MM.1S (cell line): ENCODE measurements around the gene FPGS.

Experiments
- DNase-seq: peaks from one replicate; pipeline ENCODE4 v3.0.0-alpha.2; 2015
- H2AFZ ChIP-seq: fragments of 300-600 bp; sonication (generic); 2 replicates; pipeline ENCODE4 v1.6.0; 2016; ENCODE audit warnings: antibody characterized with exemption, low read length
- H3F3A ChIP-seq: fragments of 300-600 bp; sonication (generic); 2 replicates; pipeline ENCODE4 v1.6.1; 2016; ENCODE audit warnings: mild to moderate bottlenecking, antibody characterized with exemption, low read length, moderate library complexity, mixed read lengths; ENCODE audit not compliant: insufficient read depth
- H3K27ac ChIP-seq: fragments of 300-600 bp; sonication (generic); 2 replicates; pipeline ENCODE4 v1.5.1; 2016; ENCODE audit warnings: mild to moderate bottlenecking, low read length
- H3K27me3 ChIP-seq: fragments of 300-600 bp; sonication (generic); replicated peaks from 2 replicates; pipeline ENCODE4 v1.6.0; 2016; ENCODE audit warnings: low read length; ENCODE audit not compliant: insufficient read depth
- H3K36me3 ChIP-seq: fragments of 300-600 bp; sonication (generic); replicated peaks from 2 replicates; pipeline ENCODE4 v1.6.1; 2016; ENCODE audit warnings: mild to moderate bottlenecking, low read length, mixed read lengths; ENCODE audit not compliant: insufficient read depth
- H3K4me1 ChIP-seq: fragments of 300-600 bp; sonication (generic); 2 replicates; pipeline ENCODE4 v1.6.1; 2016; ENCODE audit warnings: low read length, mixed read lengths
- H3K4me2 ChIP-seq: fragments of 300-600 bp; sonication (generic); 2 replicates; pipeline ENCODE4 v1.6.0; 2016; ENCODE audit warnings: low read depth, low read length
- H3K4me3 ChIP-seq: fragments of 300-600 bp; sonication (generic); 2 replicates; pipeline ENCODE4 v1.5.1; 2016; ENCODE audit warnings: low read length, mixed read lengths
- H3K79me2 ChIP-seq: fragments of 300-600 bp; sonication (generic); 2 replicates; pipeline ENCODE4 v1.6.1; 2016; ENCODE audit warnings: mixed run types, low read length, mixed read lengths
- H3K9ac ChIP-seq: fragments of 300-600 bp; sonication (generic); 2 replicates; pipeline ENCODE4 v1.6.1; 2016; ENCODE audit warnings: low read length, mixed read lengths
- H3K9me2 ChIP-seq: fragments of 300-600 bp; sonication (generic); replicated peaks from 2 replicates; pipeline ENCODE4 v1.6.1; 2016; ENCODE audit warnings: mild to moderate bottlenecking, low read length, mixed read lengths; ENCODE audit not compliant: insufficient read depth
- H3K9me3 ChIP-seq: fragments of 300-600 bp; sonication (generic); replicated peaks from 2 replicates; pipeline ENCODE4 v1.6.1; 2016; ENCODE audit warnings: mild to moderate bottlenecking, low read length, mixed read lengths; ENCODE audit not compliant: insufficient read depth
- H4K20me1 ChIP-seq: fragments of 300-600 bp; sonication (generic); 2 replicates; pipeline ENCODE4 v1.6.1; 2016; ENCODE audit warnings: mild to moderate bottlenecking, low read length, moderate library complexity, mixed read lengths; ENCODE audit not compliant: insufficient read depth
- EZH2 ChIP-seq: fragments of 300-600 bp; sonication (generic); optimal IDR thresholded peaks from 2 replicates; pipeline ENCODE3; 2017; ENCODE audit warnings: low read depth, mild to moderate bottlenecking, antibody characterized with exemption, low read length, mixed read lengths
- EZH2phosphoT487 ChIP-seq: fragments of 300-600 bp; sonication (generic); IDR thresholded peaks from 2 replicates; pipeline ENCODE4 v1.6.1; 2018; ENCODE audit warnings: antibody characterized with exemption, low read length
- TF ChIP-seq, protein P1 (sequence below): fragments of 300-600 bp; sonication (generic); IDR thresholded peaks from 2 replicates; pipeline ENCODE4 v1.5.1; 2016; ENCODE audit warnings: antibody characterized with exemption, low read length, mixed read lengths

The FPGS gene

DNA sequence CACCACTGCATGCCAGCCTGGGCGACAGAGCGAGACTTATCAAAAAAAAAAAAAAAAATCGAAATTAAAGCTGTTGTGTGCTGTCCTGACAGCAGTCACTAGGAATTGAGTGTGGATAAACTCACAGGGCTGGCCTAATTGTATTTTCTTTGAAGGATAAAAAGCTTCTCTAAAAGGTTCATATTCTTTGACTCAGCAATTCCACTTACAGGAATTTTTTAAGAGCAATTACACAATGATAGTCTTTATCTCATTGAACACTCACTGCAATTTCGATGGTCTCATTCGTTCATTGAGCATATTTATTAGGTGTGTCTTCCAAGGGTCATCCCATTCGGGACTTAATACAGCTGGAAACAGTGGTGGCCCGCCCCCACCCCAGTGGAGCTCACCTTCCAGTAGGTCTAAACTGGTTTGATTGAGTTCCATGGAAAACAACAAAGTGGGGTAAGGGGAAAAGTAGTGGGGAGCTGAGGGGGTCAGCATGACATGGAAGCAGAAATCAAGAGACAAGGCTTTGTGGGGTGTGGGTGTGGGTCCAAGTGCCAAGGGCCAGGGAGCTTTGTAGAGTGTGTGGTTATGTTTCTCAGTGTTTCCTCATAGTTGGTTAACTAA lies 10.2 kb upstream of the FPGS start:
- DNase-seq = no peak
- H3K4me2 ChIP-seq = no peak overlapping the region
- peaks cover 36% of the 10 kb centered on the region for H3F3A ChIP-seq
- H3K4me3 ChIP-seq = no peak overlapping the region
- no peaks in the 10 kb centered on the region for H3K27me3 ChIP-seq
- peaks cover 37% of the 10 kb centered on the region for H3K79me2 ChIP-seq
- no peak overlapping the region for H3K9ac ChIP-seq
- no peak overlapping the region for H2AFZ ChIP-seq
- no peaks in the 10 kb centered on the region for H3K9me3 ChIP-seq
- no peak overlapping the region for H3K27ac ChIP-seq
- H3K36me3 ChIP-seq = peaks cover 30% of the 10 kb centered on the region
- H3K9me2 ChIP-seq = no peaks in the 10 kb centered on the region
- peaks cover 23% of the 10 kb centered on the region for H4K20me1 ChIP-seq
- TF ChIP-seq EZH2 = no peak
- TF ChIP-seq EZH2phosphoT487 = no peak
- TF ChIP-seq, protein P1, sequence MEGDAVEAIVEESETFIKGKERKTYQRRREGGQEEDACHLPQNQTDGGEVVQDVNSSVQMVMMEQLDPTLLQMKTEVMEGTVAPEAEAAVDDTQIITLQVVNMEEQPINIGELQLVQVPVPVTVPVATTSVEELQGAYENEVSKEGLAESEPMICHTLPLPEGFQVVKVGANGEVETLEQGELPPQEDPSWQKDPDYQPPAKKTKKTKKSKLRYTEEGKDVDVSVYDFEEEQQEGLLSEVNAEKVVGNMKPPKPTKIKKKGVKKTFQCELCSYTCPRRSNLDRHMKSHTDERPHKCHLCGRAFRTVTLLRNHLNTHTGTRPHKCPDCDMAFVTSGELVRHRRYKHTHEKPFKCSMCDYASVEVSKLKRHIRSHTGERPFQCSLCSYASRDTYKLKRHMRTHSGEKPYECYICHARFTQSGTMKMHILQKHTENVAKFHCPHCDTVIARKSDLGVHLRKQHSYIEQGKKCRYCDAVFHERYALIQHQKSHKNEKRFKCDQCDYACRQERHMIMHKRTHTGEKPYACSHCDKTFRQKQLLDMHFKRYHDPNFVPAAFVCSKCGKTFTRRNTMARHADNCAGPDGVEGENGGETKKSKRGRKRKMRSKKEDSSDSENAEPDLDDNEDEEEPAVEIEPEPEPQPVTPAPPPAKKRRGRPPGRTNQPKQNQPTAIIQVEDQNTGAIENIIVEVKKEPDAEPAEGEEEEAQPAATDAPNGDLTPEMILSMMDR = no peak
- peaks cover 36% of the 10 kb centered on the region for H3K4me1 ChIP-seq

DNA sequence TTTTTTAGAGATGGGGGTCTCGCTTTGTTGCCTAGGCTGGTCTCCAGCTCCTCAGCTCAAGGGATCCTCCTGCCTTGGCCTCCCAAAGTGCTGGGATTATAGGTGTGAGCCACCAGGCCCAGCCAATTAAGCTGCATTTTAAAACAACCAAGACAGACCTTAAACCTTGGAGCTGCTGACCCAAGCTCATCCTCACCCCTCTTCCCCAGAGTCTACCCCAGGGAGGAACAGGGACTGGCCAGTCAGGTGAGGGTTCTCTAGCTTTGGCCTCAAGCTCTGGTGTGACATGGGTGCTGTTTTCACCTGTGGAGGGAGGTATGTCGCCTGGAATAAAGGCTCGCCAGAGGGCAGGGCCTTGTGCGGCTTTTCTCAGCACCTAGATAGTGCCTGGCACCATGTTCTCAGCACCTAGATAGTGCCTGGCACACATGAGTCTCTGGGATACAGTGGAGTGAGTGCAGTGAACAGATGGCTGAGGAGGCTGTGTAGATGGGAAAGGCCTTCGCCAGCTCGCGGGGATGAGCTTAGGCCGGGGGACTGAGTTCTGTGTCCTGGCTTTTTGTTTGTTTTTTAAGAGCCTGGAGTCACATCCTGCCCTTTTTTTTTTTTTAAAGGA lies 9.5 kb upstream of the FPGS start:
- H3K36me3 ChIP-seq = peaks cover 23% of the 10 kb centered on the region
- no peak for DNase-seq
- no peak overlapping the region for H2AFZ ChIP-seq
- peaks cover 16% of the 10 kb centered on the region for H4K20me1 ChIP-seq
- no peak for TF ChIP-seq EZH2
- TF ChIP-seq, protein P1 = no peak
- TF ChIP-seq EZH2phosphoT487 = no peak
- H3F3A ChIP-seq = peaks cover 30% of the 10 kb centered on the region
- H3K9ac ChIP-seq = no peak overlapping the region
- no peaks in the 10 kb centered on the region for H3K27me3 ChIP-seq
- no peak overlapping the region for H3K27ac ChIP-seq
- peaks cover 30% of the 10 kb centered on the region for H3K79me2 ChIP-seq
- H3K4me3 ChIP-seq = no peak overlapping the region
- no peaks in the 10 kb centered on the region for H3K9me2 ChIP-seq
- H3K9me3 ChIP-seq = no peaks in the 10 kb centered on the region
- no peak overlapping the region for H3K4me2 ChIP-seq
- peaks cover 32% of the 10 kb centered on the region for H3K4me1 ChIP-seq

DNA sequence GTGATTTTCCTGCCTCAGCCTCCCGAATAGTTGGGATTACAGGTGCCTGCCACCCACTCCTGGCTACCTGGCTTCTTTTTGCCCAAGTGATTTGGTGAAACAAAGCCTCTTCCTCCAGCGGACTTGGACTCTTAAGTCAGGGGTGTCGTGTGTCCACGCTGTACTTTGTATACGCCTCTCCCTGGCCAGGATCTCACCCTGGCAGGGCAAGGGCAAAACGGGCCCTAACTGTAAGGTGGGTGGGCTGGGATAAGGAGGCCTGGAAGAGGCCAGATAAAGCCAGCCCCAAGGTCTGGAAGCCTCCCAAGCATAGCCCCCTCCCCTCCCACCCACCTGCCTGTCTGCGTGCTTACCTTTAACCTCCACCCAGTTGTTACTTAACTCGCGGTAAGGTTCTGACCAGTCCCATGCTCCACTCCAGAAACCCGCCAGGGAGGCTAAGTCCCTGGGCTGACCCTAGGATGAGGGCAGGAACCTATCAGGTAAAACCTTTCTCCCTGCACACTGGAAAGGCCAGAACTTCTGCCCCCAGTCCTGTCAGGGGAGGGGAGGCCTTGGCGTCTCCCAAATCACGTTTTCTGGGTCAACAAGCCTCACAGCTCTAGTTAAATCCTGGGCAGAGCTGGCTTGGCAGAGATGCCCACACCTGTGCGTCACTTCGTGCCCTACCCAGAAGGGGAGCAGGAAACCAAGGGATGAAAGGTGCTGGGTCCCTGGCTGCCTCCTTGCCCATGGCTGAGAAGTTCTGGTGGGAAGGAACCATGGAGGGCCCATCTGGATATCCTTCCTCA lies 8.5 kb upstream of the FPGS start:
- Histone ChIP-seq H3K27ac (no peak overlapping the region), H4K20me1 (peaks cover 7% of the 10 kb centered on the region), H3K4me1 (peaks cover 22% of the 10 kb centered on the region), H3F3A (peaks cover 30% of the 10 kb centered on the region), H3K27me3 (no peaks in the 10 kb centered on the region), H3K9me3 (no peaks in the 10 kb centered on the region), H3K36me3 (peaks cover 14% of the 10 kb centered on the region), H3K9me2 (no peaks in the 10 kb centered on the region), H3K9ac (no peak overlapping the region), H3K4me2 (no peak overlapping the region), H3K79me2 (peaks cover 20% of the 10 kb centered on the region), H3K4me3 (no peak overlapping the region), H2AFZ (no peak overlapping the region)
- no peak for DNase-seq
- no peak for TF ChIP-seq EZH2phosphoT487
- TF ChIP-seq EZH2 = no peak
- TF ChIP-seq, protein P1 = no peak
